ENCODE results near the gene EXOC3L1. TPM values are rescaled to one million over a fixed set of nuclear protein-coding genes. Genes with fewer than 3 reads are reported as not detected.

EXOC3L1 gene
- total RNA-seq, 1 donor from 2014 or later: 1.1 TPM

GRCh38 chr16:67165121-67166078 lies 24.5 kb downstream of the EXOC3L1 start:
- DNase-seq (ENCODE audit: low read depth, low spot score): no peak

DNA sequence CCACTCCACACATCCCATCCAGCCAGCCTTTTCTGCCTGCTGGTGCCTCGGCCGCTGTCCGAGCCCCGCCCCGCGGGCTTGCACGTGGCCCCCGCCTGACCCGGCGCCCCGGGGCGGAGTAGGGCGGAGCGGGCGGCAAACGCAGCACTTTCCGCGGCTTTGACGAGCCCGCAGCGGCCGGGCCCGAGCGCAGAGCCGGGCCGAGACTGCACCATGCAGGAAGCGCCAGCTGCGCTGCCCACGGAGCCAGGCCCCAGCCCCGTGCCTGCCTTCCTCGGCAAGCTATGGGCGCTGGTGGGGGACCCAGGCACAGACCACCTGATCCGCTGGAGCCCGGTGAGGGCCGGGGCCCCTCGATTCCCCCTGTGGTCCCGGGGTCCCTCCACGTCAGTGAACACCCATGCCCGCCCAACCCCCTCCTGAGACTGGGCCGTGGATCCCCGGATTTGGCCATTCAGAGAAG lies 25.3 kb downstream of the EXOC3L1 start, which contains the start of gene HSF4:
Gene HSF4 (plus strand): TSS at position 147 of the 463 bp plus-strand sequence. CDS start 67 bp downstream, at position 214.
- DNase-seq (ENCODE audit: low read depth, low spot score): no peak

DNA sequence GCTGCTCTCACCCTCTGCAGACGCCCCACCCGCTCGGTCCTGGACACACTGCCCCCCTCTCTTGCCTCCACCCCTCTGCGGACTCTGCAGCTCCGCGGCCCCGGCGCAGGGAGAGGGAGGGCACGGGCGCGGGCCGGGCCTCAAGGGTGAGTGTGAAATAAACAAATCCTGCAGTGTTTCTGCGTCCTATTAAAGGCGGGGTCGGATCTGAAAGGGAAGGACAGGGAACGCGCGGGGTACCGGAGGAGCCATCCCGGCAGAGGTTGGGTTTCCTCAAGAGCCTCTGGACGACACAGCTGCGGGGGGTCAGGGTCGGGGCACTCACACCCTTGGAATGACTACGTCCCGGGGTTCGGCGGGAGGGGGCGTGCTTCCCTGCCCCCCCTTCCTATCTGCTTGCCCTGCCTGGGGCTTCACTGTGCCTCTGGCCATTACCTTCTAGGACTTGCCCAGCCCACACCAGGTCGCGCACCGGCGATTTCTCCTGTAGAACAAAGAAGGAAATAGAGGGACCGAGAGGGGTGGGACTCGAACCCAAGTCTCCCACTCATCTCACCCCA lies 25.9 kb downstream of the EXOC3L1 start:
- DNase-seq (ENCODE audit: low read depth, low spot score): no peak

GRCh38 chr16:67163164-67163998 lies 26.6 kb downstream of the EXOC3L1 start:
- no peak for DNase-seq (ENCODE audit: low read depth, low spot score)

DNA sequence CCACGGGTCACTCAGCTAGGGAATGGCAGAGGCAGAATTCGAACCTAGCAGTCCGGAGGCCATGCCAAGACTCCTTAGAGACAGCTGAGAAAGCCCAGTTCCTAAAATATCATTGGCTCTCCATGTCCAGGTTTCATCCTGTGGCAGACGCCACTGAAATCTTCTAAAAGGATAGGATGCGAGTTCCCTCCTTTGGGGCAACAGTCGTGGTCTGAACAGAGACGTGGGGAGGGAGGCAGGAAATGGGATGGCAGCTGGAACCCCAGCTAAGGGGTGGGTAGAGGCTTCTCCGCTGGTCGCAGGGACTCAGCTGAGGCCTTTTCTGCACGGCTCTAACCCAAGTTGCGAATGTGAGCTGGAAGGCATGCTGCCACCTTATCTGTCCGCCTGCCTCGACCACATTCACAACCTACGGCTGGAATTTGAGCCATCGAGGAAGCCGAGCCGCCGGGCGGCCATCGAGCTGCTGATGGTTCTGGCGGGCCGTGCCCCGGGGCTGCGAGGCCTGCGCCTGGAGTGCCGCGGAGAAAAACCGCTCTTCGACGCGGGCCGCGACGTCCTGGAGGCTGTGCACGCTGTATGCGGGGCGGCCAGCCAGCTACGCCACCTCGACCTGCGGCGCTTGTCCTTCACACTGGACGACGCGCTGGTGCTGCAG lies 27.3 kb downstream of the EXOC3L1 start:
- no peak for DNase-seq (ENCODE audit: low read depth, low spot score)

DNA sequence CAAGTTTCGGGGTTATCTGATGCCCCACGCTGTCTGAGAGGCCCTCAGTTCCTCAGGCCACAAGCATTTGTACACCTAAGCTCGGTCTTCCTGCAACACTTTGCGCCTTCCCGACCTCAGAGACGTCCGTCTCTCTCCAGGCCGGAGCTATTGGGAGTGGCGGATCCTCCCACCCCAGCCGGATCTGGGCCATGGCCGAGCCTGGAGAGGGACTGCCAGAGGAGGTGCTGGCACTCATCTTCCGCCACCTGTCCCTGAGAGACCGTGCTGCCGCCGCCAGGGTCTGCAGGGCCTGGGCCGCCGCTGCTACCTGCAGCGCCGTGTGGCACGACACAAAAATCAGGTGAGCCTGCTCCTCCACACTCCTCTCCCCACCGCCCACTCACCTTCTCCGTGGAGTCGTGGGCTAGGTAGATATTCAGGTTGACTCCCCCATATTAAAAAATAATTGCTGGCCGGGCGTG lies 28.3 kb downstream of the EXOC3L1 start:
- DNase-seq (ENCODE audit: low read depth, low spot score): no peak

GRCh38 chr16:67158637-67159600 lies 31.0 kb downstream of the EXOC3L1 start:
- no peak for DNase-seq (ENCODE audit: low read depth, low spot score)

DNA sequence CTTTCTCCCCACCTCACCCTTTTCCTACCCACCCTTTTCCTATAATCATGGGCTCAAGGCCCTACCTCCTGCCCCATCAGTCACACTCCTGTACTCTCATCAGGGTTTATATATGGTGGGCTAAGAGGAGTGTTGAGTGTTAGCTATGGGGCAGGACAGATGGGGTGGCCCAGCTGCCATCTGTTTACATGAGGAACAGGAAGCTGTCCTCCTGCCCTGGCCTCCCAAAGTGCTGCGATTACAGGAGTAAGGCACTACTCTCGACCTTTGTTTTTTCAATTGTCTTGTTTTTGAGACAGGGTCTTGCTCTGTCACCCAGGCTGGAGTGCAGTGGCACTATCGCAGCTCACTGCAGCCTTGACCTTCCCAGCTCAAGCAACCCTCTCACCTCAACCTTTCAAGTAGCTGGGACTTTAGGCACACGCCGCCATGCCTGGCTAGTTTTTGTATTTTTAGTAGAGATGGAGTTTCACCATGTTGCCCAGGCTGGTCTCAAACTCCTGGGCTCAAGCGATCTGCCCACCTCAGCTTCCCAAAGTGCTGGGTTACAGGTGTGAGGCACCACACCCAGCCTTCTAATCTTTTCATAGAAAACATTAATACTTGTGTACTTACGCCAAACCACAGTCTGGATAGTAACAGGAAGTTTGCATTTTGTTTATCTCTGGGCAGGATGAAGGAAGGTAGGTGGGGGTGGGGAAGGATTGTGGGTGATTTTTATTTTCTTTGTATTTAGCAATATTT lies 31.9 kb downstream of the EXOC3L1 start:
- no peak for DNase-seq (ENCODE audit: low read depth, low spot score)

- no peak for DNase-seq (ENCODE audit: low read depth, low spot score)
These were observed 32.7 kb downstream of the EXOC3L1 start for GRCh38 chr16:67157106-67157748.

DNA sequence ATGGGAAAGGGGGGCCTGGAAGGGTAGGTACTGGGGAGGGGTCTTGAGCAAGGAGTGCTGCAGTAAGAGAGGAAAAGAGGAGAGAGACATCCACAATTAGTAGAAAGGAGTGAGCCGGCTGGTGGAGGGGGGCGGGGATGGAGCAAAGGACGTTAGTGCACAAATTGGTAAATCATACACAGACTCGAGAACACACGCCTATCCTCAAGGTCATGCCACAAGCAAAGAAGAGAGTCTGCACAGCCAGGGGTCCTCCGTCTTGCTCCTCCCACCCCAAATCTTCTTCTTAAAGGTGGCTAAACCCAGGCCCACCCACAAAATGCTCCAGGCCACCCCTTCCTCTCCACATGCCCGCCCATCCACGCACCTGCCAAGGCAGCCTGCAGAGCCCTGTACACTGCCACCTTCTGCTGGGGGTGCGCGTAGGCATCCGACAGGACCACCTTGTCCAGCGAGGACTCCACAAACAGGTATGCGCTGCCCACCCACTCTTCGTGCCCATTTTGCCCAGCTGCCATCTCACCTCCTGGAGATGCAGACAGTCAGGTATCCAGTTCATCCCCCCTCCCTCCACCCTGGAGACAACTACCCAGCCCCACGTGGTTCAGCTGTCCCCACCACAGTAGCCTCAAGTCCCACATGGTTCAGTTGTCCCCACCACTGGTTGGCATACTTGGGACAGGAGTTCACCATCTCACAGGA lies 33.6 kb downstream of the EXOC3L1 start:
- DNase-seq (ENCODE audit: low read depth, low spot score): no peak

- no peak for DNase-seq (ENCODE audit: low read depth, low spot score)
These were observed 34.4 kb downstream of the EXOC3L1 start for GRCh38 chr16:67155295-67156142.

GRCh38 chr16:67154578-67155294 lies 35.2 kb downstream of the EXOC3L1 start:
- no peak for DNase-seq (ENCODE audit: low read depth, low spot score)

- no peak for DNase-seq (ENCODE audit: low read depth, low spot score)
These were observed 38.4 kb downstream of the EXOC3L1 start for GRCh38 chr16:67151431-67152097.

- no peak for DNase-seq (ENCODE audit: low read depth, low spot score)
These were observed 39.0 kb downstream of the EXOC3L1 start, which contains the start of gene B3GNT9 for GRCh38 chr16:67150833-67151396. Gene B3GNT9 (minus strand): TSS chr16:67150998. CDS start chr16:67150485, 513 bp downstream.
